NB4 (cell line): ENCODE results near the gene TTYH3.

ENCODE experiments used
- POLR2A ChIP-seq: IDR thresholded peaks from 2 replicates; pipeline ENCODE4 v1.6.1; 2011; ENCODE audit warnings: mild to moderate bottlenecking; ENCODE audit not compliant: insufficient read length; ENCODE audit errors: extremely low read depth
- TF ChIP-seq, protein P1 (sequence below): IDR thresholded peaks from one replicate; pipeline ENCODE4 v1.5.1; 2012; ENCODE audit warnings: low read depth, low read length

- TF ChIP-seq, protein P1, sequence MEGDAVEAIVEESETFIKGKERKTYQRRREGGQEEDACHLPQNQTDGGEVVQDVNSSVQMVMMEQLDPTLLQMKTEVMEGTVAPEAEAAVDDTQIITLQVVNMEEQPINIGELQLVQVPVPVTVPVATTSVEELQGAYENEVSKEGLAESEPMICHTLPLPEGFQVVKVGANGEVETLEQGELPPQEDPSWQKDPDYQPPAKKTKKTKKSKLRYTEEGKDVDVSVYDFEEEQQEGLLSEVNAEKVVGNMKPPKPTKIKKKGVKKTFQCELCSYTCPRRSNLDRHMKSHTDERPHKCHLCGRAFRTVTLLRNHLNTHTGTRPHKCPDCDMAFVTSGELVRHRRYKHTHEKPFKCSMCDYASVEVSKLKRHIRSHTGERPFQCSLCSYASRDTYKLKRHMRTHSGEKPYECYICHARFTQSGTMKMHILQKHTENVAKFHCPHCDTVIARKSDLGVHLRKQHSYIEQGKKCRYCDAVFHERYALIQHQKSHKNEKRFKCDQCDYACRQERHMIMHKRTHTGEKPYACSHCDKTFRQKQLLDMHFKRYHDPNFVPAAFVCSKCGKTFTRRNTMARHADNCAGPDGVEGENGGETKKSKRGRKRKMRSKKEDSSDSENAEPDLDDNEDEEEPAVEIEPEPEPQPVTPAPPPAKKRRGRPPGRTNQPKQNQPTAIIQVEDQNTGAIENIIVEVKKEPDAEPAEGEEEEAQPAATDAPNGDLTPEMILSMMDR = peak; percentile 18
- no peak for TF ChIP-seq POLR2A
These were observed 30.0 kb downstream of the TTYH3 start for GRCh38 chr7:2661602-2662272.
